GM08714 (cell line): ENCODE results near the gene MAEA.

Experiments
- H3K4me3 ChIP-seq: fragments of 200-500 bp; sonication (Bioruptor generic); 2 replicates; pipeline ENCODE4 v1.5.1; 2014; ENCODE audit warnings: mild to moderate bottlenecking, low read length, inconsistent platforms
- ZNF274 ChIP-seq: IDR thresholded peaks from 2 replicates; pipeline ENCODE4 v1.6.1; 2012; ENCODE audit warnings: mild to moderate bottlenecking, low read depth, low read length

Gene MAEA

GRCh38 chr4:1356181-1356998 is 66.7 kb downstream of the MAEA start:
- TF ChIP-seq ZNF274, result no peak
- no peak overlapping the region for H3K4me3 ChIP-seq

GRCh38 chr4:1357356-1358248 is 67.9 kb downstream of the MAEA start:
- TF ChIP-seq ZNF274, result no peak
- no peak overlapping the region for H3K4me3 ChIP-seq

- no peak overlapping the region for H3K4me3 ChIP-seq
- TF ChIP-seq ZNF274, result no peak
Observed at GRCh38 chr4:1358421-1359143, 68.9 kb downstream of the MAEA start.

- no peak overlapping the region for H3K4me3 ChIP-seq
- TF ChIP-seq ZNF274, result no peak
Observed at GRCh38 chr4:1359144-1359501, 69.4 kb downstream of the MAEA start.

GRCh38 chr4:1359976-1360375 is 70.3 kb downstream of the MAEA start:
- TF ChIP-seq ZNF274, result no peak

GRCh38 chr4:1360423-1361283 is 71.0 kb downstream of the MAEA start:
- TF ChIP-seq ZNF274, result no peak
- no peak overlapping the region for H3K4me3 ChIP-seq

More at GRCh38 chr4:1359976-1360375, 70.3 kb downstream of the MAEA start:
- no peak overlapping the region for H3K4me3 ChIP-seq

- H3K4me3 ChIP-seq, result no peak overlapping the region
- TF ChIP-seq ZNF274, result no peak
Observed at GRCh38 chr4:1361431-1361830, 71.7 kb downstream of the MAEA start.

- H3K4me3 ChIP-seq, result no peak overlapping the region
- no peak for TF ChIP-seq ZNF274
Observed at GRCh38 chr4:1362046-1362445, 72.4 kb downstream of the MAEA start.

- TF ChIP-seq ZNF274, result no peak
- H3K4me3 ChIP-seq, result no peak overlapping the region
Observed at GRCh38 chr4:1362521-1362920, 72.8 kb downstream of the MAEA start.

- TF ChIP-seq ZNF274, result no peak
- H3K4me3 ChIP-seq, result no peak overlapping the region
Observed at GRCh38 chr4:1363513-1363912, 73.8 kb downstream of the MAEA start.

GRCh38 chr4:1364217-1364616 is 74.5 kb downstream of the MAEA start:
- no peak overlapping the region for H3K4me3 ChIP-seq
- no peak for TF ChIP-seq ZNF274

- TF ChIP-seq ZNF274, result no peak
- H3K4me3 ChIP-seq, result no peak overlapping the region
Observed at GRCh38 chr4:1364748-1365147, 75.1 kb downstream of the MAEA start.
